Fibroblast of villous mesenchyme (primary cell): ENCODE measurements around the gene THSD4. TPM values are rescaled to one million over a fixed set of nuclear protein-coding genes. Genes with fewer than 3 reads are reported as not detected.

ENCODE experiments used
- DNase-seq: peaks from one replicate; pipeline ENCODE4 v3.0.0-alpha.2; 2010; ENCODE audit warnings: low read depth
- H3K4me3 ChIP-seq: 2 replicates; pipeline ENCODE4 v1.5.1; 2011; ENCODE audit warnings: low read depth, mild to moderate bottlenecking, low read length
- CTCF ChIP-seq: IDR thresholded peaks from 2 replicates; pipeline ENCODE4 v1.5.1; 2012; ENCODE audit warnings: low read depth, mild to moderate bottlenecking, low read length; ENCODE audit not compliant: insufficient read depth
- total RNA-seq: library from RNA; depleted of rRNA; stranded (reverse); fragments of >200 nt; gene quantifications from 2 replicates; pipeline ENCODE4 v1.2.3, GENCODE V29; 2012

The THSD4 gene
- total RNA-seq, 1 donor, result 76.4 TPM

- TF ChIP-seq CTCF, result no peak
These were observed 334.1 kb downstream of the THSD4 start for GRCh38 chr15:71449363-71449762.

GRCh38 chr15:71449956-71450355 lies 334.7 kb downstream of the THSD4 start:
- no peak for DNase-seq
- H3K4me3 ChIP-seq, result no peak overlapping the region
- TF ChIP-seq CTCF, result no peak

More at GRCh38 chr15:71449363-71449762, 334.1 kb downstream of the THSD4 start:
- DNase-seq, result no peak
- no peak overlapping the region for H3K4me3 ChIP-seq

GRCh38 chr15:71451130-71451529 lies 335.9 kb downstream of the THSD4 start:
- no peak overlapping the region for H3K4me3 ChIP-seq
- DNase-seq, result no peak
- no peak for TF ChIP-seq CTCF

- no peak for TF ChIP-seq CTCF
- DNase-seq, result no peak
- H3K4me3 ChIP-seq, result no peak overlapping the region
These were observed 337.6 kb downstream of the THSD4 start for GRCh38 chr15:71452893-71453292.

GRCh38 chr15:71454462-71454996 lies 339.3 kb downstream of the THSD4 start:
- no peak for DNase-seq
- H3K4me3 ChIP-seq, result no peak overlapping the region
- TF ChIP-seq CTCF, result no peak

GRCh38 chr15:71455107-71455506 lies 339.8 kb downstream of the THSD4 start:
- no peak for DNase-seq
- no peak overlapping the region for H3K4me3 ChIP-seq
- no peak for TF ChIP-seq CTCF

GRCh38 chr15:71455878-71456277 lies 340.6 kb downstream of the THSD4 start:
- no peak overlapping the region for H3K4me3 ChIP-seq
- no peak for DNase-seq
- TF ChIP-seq CTCF, result no peak
